HCT116 (cell line): ENCODE data around the gene S100A11. TPM values are rescaled to one million over a fixed set of nuclear protein-coding genes. Genes with fewer than 3 reads are reported as not detected.

Experiments used
- ATAC-seq: fragments of 200-7000 bp; cut with Tn5 transposase; 2 replicates; pipeline ENCODE4 v1.9.1; 2020; ENCODE audit warnings: mild to moderate bottlenecking, moderate library complexity
- BruUV-seq: library from RNA; stranded (reverse); fragments of 400-500 nt; replicated peaks from 2 replicates; lab custom pipeline; 2021; lab: Mats Ljungman, UMichigan
- CTCF ChIA-PET: fragments of 300-600 bp; sonication (Branson Sonifier 250); formaldehyde crosslinking; loops from one replicate; lab custom pipeline; 2021; ENCODE audit warnings: antibody characterized with exemption; lab: Charles Lee
- POLR2A ChIA-PET: fragments of 300-600, 350-600 bp; sonication (Branson Sonifier 250); formaldehyde crosslinking; loops from one replicate; lab custom pipeline; 2021; ENCODE audit warnings: antibody characterized with exemption; lab: Charles Lee
- RAD21 ChIA-PET, 2 experiments: fragments of 300-600 bp; sonication (Branson Sonifier 250); formaldehyde crosslinking; loops; one replicate each; lab custom pipeline; 2023; ENCODE audit warnings: low total read pairs in 2 of 2; ENCODE audit not compliant: uncharacterized antibody in 2 of 2, unreplicated experiment in 2 of 2, low non-redundant PET in 1 of 2; lab: Charles Lee
- DNase-seq: peaks from one replicate; pipeline ENCODE4 v3.0.0-alpha.2; 2010; ENCODE audit warnings: low read depth, low spot score
- H2AFZ ChIP-seq: fragments of 200-600 bp; shearing (Covaris generic), sonication (generic); 2 replicates; pipeline ENCODE4 v1.6.1; 2017; ENCODE audit warnings: low read depth, mixed run types, mixed read lengths, antibody characterized with exemption, low read length; ENCODE audit not compliant: poor library complexity, severe bottlenecking
- H3K27ac ChIP-seq: 2 replicates; pipeline ENCODE4 v1.5.1; 2012; ENCODE audit warnings: low read depth, low read length
- H3K27me3 ChIP-seq: fragments of 200-600 bp; sonication (generic); 2 replicates; pipeline ENCODE4 v1.6.1; 2016; ENCODE audit warnings: mixed run types, low read length, mixed read lengths; ENCODE audit not compliant: insufficient read depth
- H3K36me3 ChIP-seq, 2 experiments: fragments of 200-500 bp in 1 of 2; fragments of 200-600 bp in 1 of 2; sonication (Bioruptor generic) in 1 of 2; sonication (generic) in 1 of 2; 2 replicates each; pipeline versions ENCODE4 v1.5.1 to v1.6.1; 2014 to 2016; ENCODE audit warnings: low read length in 2 of 2, inconsistent platforms in 1 of 2, mixed read lengths in 1 of 2, mixed run types in 1 of 2; ENCODE audit not compliant: insufficient read depth in 2 of 2, control insufficient read depth in 1 of 2
- H3K4me1 ChIP-seq, 2 experiments: fragments of 200-600 bp in 1 of 2; sonication (generic) in 1 of 2; 2 replicates each; pipeline versions ENCODE4 v1.5.1 to v1.6.1; 2012 to 2017; ENCODE audit warnings: low read length in 2 of 2, inconsistent platforms in 1 of 2, mild to moderate bottlenecking in 1 of 2, mixed read lengths in 1 of 2, mixed run types in 1 of 2, moderate library complexity in 1 of 2; ENCODE audit not compliant: insufficient read depth in 2 of 2, control insufficient read depth in 1 of 2
- H3K4me2 ChIP-seq: fragments of 200-600 bp; sonication (generic); 2 replicates; pipeline ENCODE4 v1.6.1; 2017; ENCODE audit warnings: mixed run types, low read length, mixed read lengths
- H3K4me3 ChIP-seq, 2 experiments: fragments of 200-600 bp in 1 of 2; sonication (generic) in 1 of 2; replicated peaks in 1 of 2; 2 replicates each; pipeline ENCODE4 v1.5.1; 2011 to 2016; ENCODE audit warnings: low read length in 2 of 2, control low read depth in 1 of 2, low read depth in 1 of 2, mild to moderate bottlenecking in 1 of 2, mixed read lengths in 1 of 2, mixed run types in 1 of 2
- H3K79me2 ChIP-seq: fragments of 200-600 bp; sonication (generic); 2 replicates; pipeline ENCODE4 v1.6.1; 2017; ENCODE audit warnings: mild to moderate bottlenecking, mixed run types, low read length, moderate library complexity, mixed read lengths; ENCODE audit not compliant: insufficient read depth
- H3K9ac ChIP-seq: fragments of 200-600 bp; sonication (generic); 2 replicates; pipeline ENCODE4 v1.6.1; 2016; ENCODE audit warnings: low read length, mixed read lengths
- H3K9me2 ChIP-seq: fragments of 200-600 bp; sonication (generic), shearing (Covaris generic); 2 replicates; pipeline ENCODE4 v1.6.1; 2017; ENCODE audit warnings: mixed run types, mild to moderate bottlenecking, moderate library complexity; ENCODE audit not compliant: insufficient read depth
- H3K9me3 ChIP-seq, 2 experiments: fragments of 200-500 bp in 1 of 2; fragments of 200-600 bp in 1 of 2; sonication (Bioruptor generic) in 1 of 2; sonication (generic) in 1 of 2; 2 replicates each; pipeline ENCODE4 v1.6.1; 2014 to 2017; ENCODE audit warnings: low read length in 2 of 2, mixed read lengths in 2 of 2, inconsistent platforms in 1 of 2, low read depth in 1 of 2, mild to moderate bottlenecking in 1 of 2, mixed run types in 1 of 2, moderate library complexity in 1 of 2; ENCODE audit not compliant: control insufficient read depth in 1 of 2, insufficient read depth in 1 of 2
- H4K20me1 ChIP-seq: fragments of 200-600 bp; sonication (generic), shearing (Covaris generic); 2 replicates; pipeline ENCODE4 v1.6.1; 2017; ENCODE audit warnings: mixed run types, mild to moderate bottlenecking, moderate library complexity; ENCODE audit not compliant: insufficient read depth
- EZH2 ChIP-seq: fragments of 200-600 bp; sonication (generic); IDR thresholded peaks from 2 replicates; pipeline ENCODE4 v1.6.1; 2017; ENCODE audit warnings: antibody characterized with exemption, mixed run types
- JUND ChIP-seq: IDR thresholded peaks from 2 replicates; pipeline ENCODE4 v1.6.1; 2012
- POLR2A ChIP-seq: IDR thresholded peaks from 2 replicates; pipeline ENCODE4 v1.7.0; 2011; ENCODE audit warnings: borderline replicate concordance; ENCODE audit not compliant: insufficient read depth, insufficient read length; ENCODE audit errors: extremely low read depth
- RAD21 ChIP-seq: IDR thresholded peaks from 2 replicates; pipeline ENCODE4 v1.6.1; 2012; ENCODE audit warnings: low read depth, mild to moderate bottlenecking
- SIN3A ChIP-seq: IDR thresholded peaks from 2 replicates; pipeline ENCODE4 v1.6.1; 2012; ENCODE audit warnings: low read depth
- intact Hi-C: fragments of 100-400 bp; cut with micrococcal nuclease; formaldehyde crosslinking; loops from 2 replicates; pipeline ENCODE4 v1.10.0; 2022
- total RNA-seq: library from RNA; stranded (reverse); gene quantifications from one replicate; pipeline ENCODE4 v1.2.1, GENCODE V29; 2021; ENCODE audit not compliant: unreplicated experiment
- TF ChIP-seq, protein P1 (sequence below): IDR thresholded peaks from 2 replicates; pipeline ENCODE4 v1.6.1; 2012

The S100A11 gene
- total RNA-seq, 1 experiment from 2014 or later = 229 TPM

DNA sequence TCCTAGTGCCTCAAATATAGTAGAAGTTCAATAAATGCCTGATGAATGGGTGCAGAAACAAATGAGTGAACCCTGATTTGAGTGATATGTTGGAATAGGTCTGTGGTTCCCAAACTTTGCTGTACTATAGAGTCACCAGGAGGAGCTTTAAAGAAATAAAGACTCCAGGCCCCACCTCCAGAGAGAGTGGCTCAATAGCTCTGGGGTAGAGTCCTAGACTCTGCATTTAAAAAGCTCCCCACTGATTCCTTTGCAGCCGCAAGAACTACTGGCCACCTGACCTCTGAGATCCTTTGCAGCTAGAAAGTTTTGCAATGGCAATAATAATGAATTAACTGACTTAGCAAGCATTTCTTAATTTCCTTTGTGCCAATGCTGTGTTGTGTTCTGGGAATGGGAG, 31.1 kb upstream of the S100A11 start:
- no peak for ATAC-seq

DNA sequence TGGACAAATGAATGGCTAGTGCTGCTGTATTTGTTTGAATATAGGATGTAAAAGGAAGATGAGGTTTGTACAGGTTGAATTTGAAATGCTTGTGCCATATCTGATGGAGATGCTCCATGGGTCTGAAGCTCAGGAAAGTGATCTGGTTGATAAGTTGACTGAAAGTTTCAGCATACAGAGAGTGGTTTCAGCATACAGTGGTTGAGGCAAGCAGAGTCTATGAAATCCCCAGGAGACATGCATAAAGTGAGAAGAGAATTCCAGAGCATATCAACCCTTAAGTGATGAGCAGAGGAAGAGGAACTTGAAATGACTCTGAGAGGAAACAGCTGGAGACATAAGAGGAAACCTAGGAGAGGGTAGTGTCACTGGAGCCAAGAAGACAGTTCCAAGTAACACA, 30.3 kb upstream of the S100A11 start:
- intact Hi-C loops = no loop called here
- Histone ChIP-seq H3K9ac (no peak overlapping the region), H2AFZ (no peak overlapping the region), H3K4me3 (no peak overlapping the region), H3K27me3 (peaks cover 63% of the 10 kb centered on the region), H3K4me2 (no peak overlapping the region), H3K9me3 (no peaks in the 10 kb centered on the region; a peak in 1 of 4 replicates), H3K9me2 (no peaks in the 10 kb centered on the region), H3K79me2 (no peaks in the 10 kb centered on the region), H3K36me3 (no peaks in the 10 kb centered on the region), H3K4me1 (no peaks in the 10 kb centered on the region), H4K20me1 (no peaks in the 10 kb centered on the region), H3K27ac (no peak overlapping the region)
- TF ChIP-seq EZH2 (no peak), RAD21 (no peak)
- CTCF ChIA-PET = no interaction called here
- no peak for ATAC-seq
- RAD21 ChIA-PET = no interaction called here
- POLR2A ChIA-PET = no interaction called here
- no TSS peak for BruUV-seq
- no peak for DNase-seq

More for the DNA sequence above, 31.1 kb upstream of the S100A11 start:
- Histone ChIP-seq H3K36me3 (no peaks in the 10 kb centered on the region), H3K4me1 (no peaks in the 10 kb centered on the region), H3K27me3 (peaks cover 64% of the 10 kb centered on the region), H3K9me3 (no peaks in the 10 kb centered on the region), H3K79me2 (no peaks in the 10 kb centered on the region), H2AFZ (no peak overlapping the region), H3K4me3 (no peak overlapping the region), H3K27ac (no peak overlapping the region), H3K9me2 (no peaks in the 10 kb centered on the region), H4K20me1 (no peaks in the 10 kb centered on the region), H3K9ac (no peak overlapping the region), H3K4me2 (no peak overlapping the region)
- no peak for DNase-seq
- TF ChIP-seq SIN3A (no peak), JUND (no peak), POLR2A (no peak)
- TF ChIP-seq, protein P1, sequence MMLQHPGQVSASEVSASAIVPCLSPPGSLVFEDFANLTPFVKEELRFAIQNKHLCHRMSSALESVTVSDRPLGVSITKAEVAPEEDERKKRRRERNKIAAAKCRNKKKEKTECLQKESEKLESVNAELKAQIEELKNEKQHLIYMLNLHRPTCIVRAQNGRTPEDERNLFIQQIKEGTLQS = no peak
- ChIA-PET RAD21 (no interaction called here), CTCF (interaction anchor here (0.7 kb wide), 1 partner anchor 391 kb away, joined by 3 read pairs; no protein-coding TSS in a partner anchor), POLR2A (no interaction called here)
- intact Hi-C loops = no loop called here
- no TSS peak for BruUV-seq
